Upper lobe of left lung (tissue), 4 donors: ENCODE data around the gene KIF5A.

Experiments
- CTCF ChIP-seq, 6 experiments: fragments of 450-650 bp in 4 of 6; fragments of 200-600 bp in 2 of 6; sonication (generic) in 2 of 6; IDR thresholded peaks; one replicate each; pipeline ENCODE4 v1.5.1; 2016 to 2019; ENCODE audit warnings: antibody characterized with exemption in 6 of 6
- POLR2A ChIP-seq, 4 donors: fragments of 450-650 bp; IDR thresholded peaks; one replicate each; pipeline ENCODE4 v1.5.1; 2016 to 2017; ENCODE audit warnings: antibody characterized with exemption in 4 of 4, mild to moderate bottlenecking in 2 of 4

- no peak for TF ChIP-seq CTCF (IDR thresholded peaks at IDR 0.05)
- TF ChIP-seq POLR2A (IDR thresholded peaks at IDR 0.05), result no peak
These were observed 38.7 kb upstream of the KIF5A start for GRCh38 chr12:57511161-57511560.
